SKM-1 (cell line): ENCODE measurements around the gene METTL25B.

Experiments used
- DNase-seq: peaks from one replicate; lab custom pipeline; 2025; ENCODE audit not compliant: unreplicated experiment; lab: John Stamatoyannopoulos, UW

METTL25B gene

DNA sequence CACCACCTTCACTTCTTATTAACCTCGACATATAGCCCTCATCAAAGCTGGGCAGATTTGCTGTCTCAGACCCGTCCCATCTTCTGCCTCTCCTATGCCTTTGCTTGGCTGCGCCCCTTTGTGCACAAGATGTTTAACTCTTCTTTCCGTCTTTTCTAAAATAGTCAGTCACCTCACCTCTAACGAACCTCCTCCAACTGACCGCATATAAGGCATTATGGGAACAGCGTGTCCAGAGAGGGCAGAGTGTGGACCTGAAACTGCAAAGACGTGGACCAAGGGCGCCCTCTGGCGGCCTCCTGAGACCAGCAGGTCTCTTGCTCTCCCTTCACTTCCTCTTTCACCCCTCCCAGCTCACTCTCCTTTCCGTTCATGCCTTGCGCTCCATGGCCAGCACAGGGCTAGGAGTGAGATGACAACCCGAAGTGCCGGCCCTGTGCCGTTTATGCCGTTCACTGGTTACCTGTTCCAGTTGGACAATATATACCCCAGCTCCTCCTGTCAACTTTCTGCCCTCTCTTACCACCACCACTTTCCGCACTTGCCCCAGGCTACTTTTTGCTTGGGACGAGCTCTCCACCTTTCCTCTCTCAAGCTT lies 2.5 kb upstream of the METTL25B start:
- peak; percentile 98 for DNase-seq

DNA sequence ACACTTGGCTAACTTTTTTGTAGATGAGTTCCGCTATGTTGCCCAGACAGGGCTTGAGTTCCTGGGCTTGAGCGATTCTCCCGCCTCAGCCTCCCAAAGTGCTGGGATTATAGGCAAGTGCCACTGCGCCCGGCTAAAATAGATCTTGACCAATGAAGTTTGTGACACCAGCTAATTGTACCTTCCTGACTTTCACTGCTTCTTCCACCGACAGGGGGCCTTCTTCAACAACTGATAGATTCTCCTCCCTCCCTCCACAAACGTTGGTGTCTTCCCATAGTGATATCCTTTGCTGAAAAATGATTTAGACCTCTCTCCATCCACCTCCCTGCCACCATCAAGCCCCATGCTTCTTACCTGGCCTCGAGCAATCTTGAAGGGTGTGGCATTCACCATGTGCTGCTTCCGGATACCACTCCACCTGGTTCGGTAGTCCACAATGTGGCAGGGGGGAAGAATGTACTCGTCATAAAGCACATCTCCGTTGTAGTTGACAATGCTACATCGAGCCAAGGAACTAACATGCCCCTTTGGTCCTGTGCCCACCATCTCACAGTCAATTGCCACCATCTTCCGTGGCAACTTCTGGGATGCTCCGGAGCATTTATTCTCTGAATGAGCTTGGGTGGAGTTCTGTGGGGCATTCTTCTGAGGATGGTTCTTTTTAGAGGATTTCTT lies 1.6 kb upstream of the METTL25B start:
- DNase-seq: peak; percentile 80

DNA sequence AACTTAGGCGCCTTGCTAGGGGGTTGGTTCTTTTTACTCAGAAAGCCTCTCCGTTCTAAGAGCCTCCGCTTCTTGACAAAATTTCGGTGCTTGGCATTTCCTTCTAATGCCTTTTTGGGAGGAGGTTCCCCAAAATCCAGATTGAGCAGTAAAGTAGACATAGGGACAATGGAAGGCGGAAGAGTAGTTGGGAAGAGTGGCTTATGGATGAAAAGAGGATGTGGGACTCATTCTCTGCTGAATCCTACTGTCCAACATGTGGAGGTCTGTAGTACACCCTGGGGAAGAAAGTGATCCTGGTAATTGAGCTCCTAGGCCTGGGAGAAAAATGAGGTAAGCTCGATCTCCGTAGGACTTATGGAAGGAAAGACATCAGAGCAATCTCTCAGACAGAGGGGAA lies 777 bp upstream of the METTL25B start:
- DNase-seq: no peak

DNA sequence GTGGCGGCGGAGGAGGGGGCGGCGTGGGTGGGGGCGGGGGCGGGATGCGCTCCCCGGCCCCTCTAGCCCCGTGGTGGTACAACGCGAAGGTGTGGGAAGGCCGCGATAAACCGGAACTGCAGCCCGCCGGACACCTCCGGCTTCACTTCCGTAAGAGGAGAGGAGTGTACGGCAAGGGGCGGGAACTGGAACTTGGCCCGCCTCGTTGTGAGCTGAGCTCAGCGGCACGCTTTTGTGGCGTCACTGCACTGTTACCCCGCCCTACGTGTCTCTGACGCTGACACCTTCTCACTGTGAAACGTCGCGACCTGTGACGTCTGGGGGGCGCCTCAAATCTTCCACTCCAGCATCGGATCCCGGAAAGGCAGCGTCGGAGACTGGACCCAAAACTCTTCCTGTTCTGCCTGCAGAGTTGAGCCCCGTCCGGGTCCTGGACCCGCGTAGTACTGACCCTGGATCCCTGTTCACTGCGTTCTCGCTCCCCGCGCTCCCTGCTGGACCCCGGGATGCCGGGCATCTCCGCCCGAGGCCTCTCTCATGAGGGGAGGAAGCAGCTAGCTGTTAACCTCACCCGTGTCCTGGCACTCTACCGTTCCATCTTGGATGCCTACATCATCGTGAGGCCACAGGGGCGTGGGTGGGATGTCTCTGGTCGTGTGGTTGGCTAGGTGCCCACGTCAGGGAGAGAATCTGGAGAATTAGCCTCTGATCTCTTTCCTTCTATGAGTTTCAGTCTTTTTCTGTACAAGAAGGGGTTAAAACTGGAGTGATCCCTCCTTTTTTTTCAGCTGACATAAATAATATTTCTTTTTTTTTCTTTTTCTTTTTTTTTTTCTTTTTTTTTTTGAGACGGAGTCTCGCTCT lies 562 bp downstream of the METTL25B start, which contains the start of gene ISG20L2:
Gene ISG20L2 (minus strand): TSS at position 168 of the 864 bp plus-strand sequence. CDS start 1,114 bp downstream, outside the sequence.
- peak; percentile 97 for DNase-seq

DNA sequence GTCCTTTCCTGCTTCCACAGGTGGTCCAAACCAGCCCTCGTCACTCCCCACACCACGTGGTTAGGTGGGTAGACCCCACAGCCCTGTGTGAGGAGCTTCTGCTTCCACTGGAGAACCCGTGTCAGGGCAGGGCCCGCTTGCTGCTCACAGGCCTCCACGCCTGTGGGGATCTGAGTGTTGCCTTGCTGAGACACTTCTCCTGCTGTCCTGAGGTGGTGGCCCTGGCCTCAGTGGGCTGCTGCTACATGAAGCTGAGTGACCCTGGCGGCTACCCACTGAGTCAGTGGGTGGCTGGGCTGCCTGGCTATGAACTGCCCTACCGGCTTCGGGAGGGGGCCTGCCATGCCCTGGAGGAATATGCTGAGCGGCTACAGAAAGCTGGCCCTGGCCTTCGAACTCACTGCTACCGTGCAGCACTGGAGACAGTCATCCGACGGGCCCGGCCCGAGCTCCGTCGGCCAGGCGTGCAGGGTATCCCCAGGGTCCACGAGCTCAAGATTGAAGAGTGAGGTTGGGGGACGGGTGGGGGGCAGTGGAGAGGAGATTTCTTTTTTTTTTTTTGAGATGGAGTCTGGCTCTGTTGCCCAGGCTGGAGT lies 5.8 kb downstream of the METTL25B start:
- no peak for DNase-seq

DNA sequence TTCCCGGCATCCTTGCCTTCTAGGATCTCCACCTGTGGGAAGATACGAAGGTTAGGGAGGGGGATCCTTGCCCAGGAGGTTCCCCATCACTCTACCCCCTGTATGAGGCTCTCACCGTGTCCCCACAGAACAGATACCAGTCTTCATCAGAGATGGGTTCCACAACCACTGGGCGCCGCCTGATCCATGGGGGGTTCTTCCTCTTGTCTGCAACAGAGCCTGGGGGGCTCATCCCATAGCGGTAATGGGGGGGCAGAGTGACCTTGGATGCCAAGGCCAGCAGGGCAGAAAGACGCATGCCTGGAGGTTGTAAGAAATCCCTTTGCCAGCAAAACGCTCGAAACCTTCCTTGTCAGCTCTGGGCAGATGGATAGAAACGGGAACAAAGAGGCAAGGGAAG lies 10.1 kb downstream of the METTL25B start:
- no peak for DNase-seq

DNA sequence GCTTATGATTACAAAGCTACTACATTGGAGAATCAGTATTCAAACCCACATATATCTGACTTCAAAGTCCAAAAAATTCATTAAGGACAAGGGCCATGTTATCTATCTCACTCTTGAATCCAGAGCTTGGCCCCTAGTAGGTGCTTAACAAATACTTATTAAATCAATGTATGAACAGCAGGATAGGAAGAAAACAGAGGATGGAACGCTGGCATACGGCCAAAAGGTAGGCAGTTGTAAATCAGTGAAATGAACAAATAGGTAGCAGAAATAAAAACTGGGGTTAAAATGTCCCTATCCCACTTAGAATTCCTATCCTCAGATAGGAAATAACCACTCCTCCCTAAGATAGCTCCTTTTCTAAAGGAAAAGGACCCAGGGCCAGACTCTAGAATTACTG lies 10.6 kb downstream of the METTL25B start:
- no peak for DNase-seq

DNA sequence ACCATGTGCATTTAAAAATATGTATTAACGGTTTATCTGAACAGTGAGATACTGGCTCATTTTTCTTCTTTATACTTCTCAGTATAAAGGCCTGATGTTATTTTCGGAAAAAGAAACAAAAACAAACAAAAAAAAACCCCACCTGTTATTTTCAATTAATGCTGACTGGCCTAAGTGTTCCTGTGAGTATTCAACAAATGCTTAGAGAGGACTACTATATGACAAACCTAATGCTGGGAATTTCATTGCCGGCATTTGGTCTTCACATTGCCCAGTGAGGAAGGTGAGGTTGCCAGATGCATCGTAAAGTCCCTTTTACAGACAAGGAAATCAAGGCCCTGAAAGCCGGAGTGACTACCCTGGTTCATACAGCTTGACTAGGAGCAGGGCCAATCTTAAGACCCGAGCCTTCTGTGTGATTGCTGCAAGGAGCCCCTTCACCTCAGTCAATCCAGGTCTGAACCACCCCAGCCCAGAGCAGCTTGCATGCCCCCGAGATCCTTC lies 12.0 kb downstream of the METTL25B start:
- DNase-seq: no peak

DNA sequence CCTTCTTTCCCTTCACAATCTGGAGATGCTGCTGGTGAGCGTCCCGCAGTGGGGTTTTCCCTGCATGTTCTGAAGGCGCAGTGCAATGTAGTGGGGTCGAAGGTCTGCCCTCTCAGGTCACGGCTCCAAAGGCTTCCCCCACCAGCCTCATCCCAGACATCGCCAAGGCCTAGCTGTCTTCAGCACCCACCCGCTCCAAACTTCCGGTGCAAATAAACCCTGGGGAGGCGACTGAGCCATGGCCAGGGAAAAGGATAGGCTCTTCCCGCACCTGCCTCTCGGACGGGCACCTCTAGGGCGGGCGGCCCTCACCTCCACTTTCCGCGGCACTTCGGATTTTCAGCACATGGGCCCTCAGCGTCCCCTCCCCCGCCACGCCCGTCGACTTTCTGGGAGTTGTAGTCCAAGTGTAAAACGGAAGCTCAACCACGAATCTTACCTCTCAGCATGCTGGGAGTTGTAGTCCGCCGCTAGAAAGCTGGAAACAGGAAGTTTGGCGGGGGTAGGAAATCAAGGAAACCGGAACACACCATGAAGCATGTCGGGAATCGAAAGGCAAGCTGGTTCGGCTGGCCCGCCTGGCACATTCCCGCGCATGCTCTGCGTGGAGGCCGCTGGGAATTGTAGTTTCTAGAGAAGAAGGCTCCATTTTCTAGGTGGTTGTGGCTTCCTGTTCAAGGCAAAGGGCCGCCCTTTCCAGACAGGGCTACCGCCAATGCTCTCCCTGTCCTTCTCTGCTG lies 12.6 kb downstream of the METTL25B start, which contains the start of gene MRPL24:
Gene MRPL24 (minus strand): TSS at position 348 of the 740 bp plus-strand sequence. CDS start 2,384 bp downstream, outside the sequence.
- DNase-seq: peak; percentile 100

DNA sequence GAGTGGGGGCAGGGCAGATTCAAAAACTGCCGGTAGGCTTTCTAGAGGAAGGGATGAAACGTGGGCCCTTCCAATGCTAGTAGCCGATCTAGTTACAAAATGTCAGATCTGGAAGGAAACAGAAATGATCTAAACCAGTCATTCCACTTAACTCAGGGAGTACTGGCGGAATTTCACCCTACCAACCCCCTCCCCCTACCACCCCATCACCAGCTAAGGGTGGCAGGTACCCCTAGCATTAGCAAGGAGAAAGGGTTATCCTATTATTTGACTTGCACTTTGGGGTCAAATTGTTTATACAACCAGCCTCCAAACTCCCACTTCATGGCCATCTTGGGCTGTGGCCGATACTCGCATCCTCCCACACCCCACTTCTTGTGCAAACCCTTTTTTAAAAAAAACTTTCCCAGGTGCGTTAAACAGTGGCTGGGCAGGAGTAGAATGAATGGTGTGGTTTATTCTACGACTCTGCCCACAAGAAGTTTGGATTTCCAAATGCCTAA lies 13.3 kb downstream of the METTL25B start:
- no peak for DNase-seq

DNA sequence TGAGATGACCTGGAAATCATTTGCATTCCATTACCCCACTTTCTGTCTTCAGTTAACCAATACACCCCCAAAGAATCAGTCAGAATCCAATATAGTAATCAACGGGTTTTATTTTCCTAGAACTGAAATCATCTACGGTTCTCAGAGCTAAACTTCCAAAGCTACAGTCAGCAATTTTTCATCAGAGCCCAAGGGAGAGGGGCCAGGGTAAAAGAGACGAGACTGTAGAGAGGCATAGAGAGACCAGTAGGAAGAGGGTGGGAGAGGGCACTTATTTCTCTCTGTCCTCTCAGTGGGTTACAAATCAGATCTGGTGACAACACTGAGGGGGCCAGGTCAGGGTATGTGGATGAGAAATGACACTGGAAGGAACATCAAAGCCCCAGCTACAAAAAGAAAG lies 13.7 kb downstream of the METTL25B start:
- no peak for DNase-seq

DNA sequence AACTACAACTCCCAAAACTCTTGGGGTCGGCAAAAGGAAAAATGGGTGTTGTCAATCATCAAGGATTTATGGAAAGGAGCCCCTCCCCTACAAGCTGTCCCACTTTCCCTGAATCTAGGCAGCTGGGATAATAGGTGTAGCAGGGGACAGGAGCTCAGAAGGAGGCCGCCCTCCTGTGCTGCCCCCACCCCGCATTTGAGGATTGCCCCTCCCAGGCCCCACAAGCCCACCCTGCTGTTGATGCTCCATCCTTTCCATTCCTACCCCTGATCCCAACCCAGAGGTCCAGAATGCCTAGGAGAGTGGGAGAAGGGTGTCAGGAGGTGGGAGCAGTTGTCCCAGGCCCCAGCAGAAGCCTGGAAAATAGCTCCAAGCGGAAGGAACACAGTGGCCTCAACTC lies 14.5 kb downstream of the METTL25B start:
- DNase-seq: no peak

DNA sequence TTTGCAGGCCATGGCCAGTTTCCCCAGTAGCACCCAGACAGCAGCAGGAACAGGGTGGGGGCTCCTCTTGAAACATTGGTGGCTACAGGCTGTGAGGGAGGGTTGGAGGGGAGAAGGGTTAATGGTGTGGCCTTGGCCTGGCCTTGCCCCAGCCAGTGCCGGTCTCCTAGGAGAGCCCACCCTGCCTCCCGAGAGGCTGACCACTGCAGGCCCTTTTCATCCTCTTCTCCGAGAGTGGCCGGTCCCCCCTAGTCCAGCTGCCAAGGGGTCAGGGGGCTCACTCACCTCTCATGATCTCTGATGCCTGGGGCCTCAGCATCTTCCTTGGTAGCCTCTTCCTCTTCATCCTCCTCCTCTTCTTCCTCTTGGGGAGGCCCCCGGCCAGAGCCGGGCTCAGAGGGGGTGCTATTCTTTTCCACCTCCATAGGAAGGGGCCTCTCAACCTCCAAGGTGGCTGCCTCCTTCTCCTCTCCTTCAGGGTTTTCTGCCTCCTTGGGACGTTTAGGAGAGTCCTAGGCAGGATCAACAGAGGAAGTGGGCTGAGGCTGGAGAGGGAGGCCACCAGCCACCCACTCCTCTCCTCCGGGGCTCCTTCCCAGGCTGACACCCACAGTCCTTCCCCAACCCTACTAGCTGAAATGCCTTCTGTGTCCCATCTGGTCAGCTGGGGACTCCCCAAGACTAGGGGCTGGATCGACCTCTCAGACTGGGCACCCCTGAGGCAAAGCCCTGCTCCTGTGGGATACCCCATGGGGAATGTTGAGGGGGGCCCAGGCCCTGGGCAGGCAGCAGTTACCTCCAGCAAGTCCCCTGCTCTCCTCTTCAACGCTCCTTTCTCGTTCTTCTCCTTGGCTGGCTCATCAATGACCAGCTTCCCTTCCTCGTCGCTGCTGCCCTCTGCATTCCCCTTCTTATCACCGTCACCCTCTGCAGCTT lies 15.4 kb downstream of the METTL25B start:
- DNase-seq: no peak

DNA sequence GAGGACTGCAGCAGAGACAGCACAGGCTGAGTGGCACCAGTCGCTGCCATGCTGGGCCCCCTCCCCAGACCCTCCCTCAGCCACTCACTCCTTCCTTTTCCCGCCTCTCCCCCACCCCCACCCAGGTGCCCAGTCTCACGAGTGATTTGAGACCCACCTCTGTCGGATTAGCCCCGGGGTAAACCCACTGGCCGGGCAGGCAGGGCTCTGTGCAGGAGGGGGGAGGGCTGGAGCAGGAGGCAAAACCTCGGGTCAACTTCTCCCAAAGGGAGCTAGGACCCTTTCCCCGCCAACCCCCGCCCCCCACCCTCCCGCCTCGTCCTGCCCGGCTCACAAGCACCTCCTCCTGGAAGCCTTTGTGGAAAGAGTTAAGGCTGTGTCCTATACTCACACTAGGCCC lies 16.1 kb downstream of the METTL25B start:
- DNase-seq: no peak

DNA sequence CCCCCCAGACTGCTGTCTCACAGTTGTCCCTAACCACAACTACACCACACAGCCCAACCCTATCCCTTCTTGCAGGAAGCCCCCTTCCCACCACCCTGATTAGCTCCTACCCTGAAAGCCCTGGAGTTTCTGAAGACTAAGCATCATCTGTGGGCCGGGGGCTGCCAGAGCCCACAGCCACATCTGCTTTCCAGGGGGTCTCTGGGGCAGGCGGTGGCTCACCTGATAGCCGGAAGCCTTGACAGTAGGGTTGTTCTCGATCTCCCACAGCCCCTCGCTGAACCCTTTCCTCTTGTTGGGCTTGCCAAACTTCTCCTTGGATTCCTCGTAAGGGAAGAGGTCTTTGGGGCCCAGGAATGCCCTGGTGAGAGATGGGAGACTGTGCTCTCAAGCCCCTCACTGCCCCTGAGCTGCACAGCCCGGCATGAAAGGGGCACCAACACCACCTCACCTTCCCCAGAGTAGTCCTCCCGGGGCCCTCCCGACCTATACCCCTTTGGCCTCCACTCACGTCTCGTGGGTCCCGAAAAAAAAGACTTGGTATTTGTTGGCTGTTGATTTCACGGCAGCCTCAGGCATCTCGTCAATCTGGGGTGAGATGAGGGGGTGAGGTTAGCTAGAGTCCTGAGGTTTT lies 16.6 kb downstream of the METTL25B start:
- no peak for DNase-seq

DNA sequence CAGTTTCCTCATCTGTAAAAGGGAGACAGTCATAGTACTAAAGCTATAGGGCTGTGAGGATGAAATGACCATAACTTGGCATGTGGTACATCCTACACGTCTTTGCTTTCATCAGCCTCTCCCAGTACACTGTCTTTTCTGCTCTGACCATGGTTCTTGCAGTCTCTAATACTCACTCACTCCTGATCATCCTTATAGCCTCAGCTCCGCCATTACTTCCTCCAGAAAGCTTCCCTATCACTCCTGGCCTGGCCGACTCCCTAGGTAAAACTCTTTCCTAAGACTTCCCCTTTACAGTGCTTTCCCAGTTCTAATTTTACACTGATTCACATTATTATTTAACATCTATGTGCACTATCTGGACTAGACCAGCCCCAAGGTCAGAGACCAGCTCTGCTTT lies 17.6 kb downstream of the METTL25B start:
- DNase-seq: no peak

DNA sequence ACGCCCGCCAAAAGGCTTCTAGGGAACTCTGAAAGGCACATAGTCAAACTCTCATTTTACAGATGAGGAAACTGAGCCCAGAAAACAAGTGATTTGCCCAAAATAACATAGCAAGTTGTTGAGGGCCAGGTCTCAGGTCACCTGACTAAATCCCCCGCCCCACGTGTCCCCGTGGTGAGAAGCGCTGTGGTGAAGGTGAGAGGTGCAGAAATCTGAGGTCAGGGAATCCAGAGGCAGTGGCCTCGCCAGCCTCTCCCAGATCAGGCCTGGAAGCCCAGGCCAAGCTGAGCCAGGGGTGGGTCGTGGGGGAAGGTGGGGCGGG lies 18.1 kb downstream of the METTL25B start:
- DNase-seq: no peak

DNA sequence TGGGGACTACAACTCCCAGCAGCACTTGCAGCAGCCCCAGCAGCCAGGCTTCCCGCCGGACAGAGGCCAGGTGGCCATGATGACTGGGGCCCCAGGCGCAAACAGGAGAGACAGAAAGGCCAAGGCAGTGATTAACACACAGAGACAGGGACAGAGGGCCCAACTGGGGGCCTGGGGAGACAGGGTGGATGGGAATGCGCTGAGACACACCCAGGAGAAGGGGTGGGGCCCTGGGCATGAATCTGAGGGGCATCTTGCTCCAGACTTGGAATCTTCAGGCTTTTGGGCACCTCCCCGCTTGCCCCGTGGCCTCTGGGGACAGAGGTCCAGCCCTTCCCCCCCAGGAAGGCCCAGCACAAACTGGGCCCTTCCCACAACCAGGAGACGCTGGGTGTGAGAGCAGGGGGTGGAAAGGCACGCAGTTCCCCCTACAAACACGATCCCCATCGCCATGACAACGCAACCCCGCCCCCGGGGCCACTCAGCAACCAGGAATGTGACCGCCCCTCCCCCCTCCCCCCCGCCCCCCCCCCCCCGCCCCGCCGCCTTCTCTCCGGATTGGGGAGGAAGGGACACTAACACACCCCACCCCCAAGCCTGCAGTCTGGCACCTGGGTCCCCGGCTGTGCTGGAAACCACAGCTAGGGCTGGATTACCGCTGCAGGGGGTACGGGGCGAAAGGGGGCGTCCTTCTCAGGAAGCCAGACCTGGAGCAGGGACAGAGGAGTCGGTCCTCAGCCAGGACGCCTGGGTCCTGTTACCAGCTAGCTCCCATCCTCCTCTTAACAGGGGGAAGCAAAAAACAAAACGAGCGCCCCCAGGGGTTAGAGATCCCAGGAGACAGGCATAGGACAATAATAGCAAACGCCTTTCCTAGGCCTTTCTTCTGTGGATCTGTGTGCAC lies 18.7 kb downstream of the METTL25B start:
- no peak for DNase-seq
